H9 (cell line): ENCODE data around the gene ENPP6. TPM values are rescaled to one million over a fixed set of nuclear protein-coding genes. Genes with fewer than 3 reads are reported as not detected.

Experiments
- DNase-seq: peaks from one replicate; pipeline ENCODE4 v3.0.0-alpha.2; 2017
- H2AFZ ChIP-seq: one replicate; pipeline ENCODE4 v1.6.1; 2013; ENCODE audit warnings: mild to moderate bottlenecking, low read length, control low read depth, moderate library complexity
- H2AK5ac ChIP-seq: 2 replicates; pipeline ENCODE4 v1.6.1; 2013; ENCODE audit warnings: low read length, control low read depth, mixed read lengths; ENCODE audit not compliant: insufficient read length
- H2BK120ac ChIP-seq: one replicate; pipeline ENCODE4 v1.6.1; 2013; ENCODE audit warnings: low read depth, mild to moderate bottlenecking, low read length, control low read depth, inconsistent platforms; ENCODE audit not compliant: poor library complexity, severe bottlenecking
- H2BK12ac ChIP-seq: 2 replicates; pipeline ENCODE4 v1.6.1; 2013; ENCODE audit warnings: low read length, control low read depth, mixed read lengths, low read depth; ENCODE audit not compliant: insufficient read length
- H2BK15ac ChIP-seq: 2 replicates; pipeline ENCODE4 v1.6.1; 2013; ENCODE audit warnings: low read depth, low read length, control low read depth
- H2BK20ac ChIP-seq: one replicate; pipeline ENCODE4 v1.6.1; 2013; ENCODE audit warnings: low read depth, mild to moderate bottlenecking, low read length, control low read depth, inconsistent platforms; ENCODE audit not compliant: poor library complexity, severe bottlenecking
- H2BK5ac ChIP-seq: 2 replicates; pipeline ENCODE4 v1.6.1; 2013; ENCODE audit warnings: low read length, control low read depth, mixed read lengths; ENCODE audit not compliant: insufficient read length
- H3K14ac ChIP-seq: 2 replicates; pipeline ENCODE4 v1.6.1; 2013; ENCODE audit warnings: low read length, control low read depth; ENCODE audit not compliant: insufficient read depth
- H3K18ac ChIP-seq: 2 replicates; pipeline ENCODE4 v1.6.1; 2013; ENCODE audit warnings: low read depth, mild to moderate bottlenecking, mixed read lengths, low read length, control low read depth; ENCODE audit not compliant: insufficient read length
- H3K23ac ChIP-seq: 2 replicates; pipeline ENCODE4 v1.6.1; 2013; ENCODE audit warnings: low read length, control low read depth, mixed read lengths, low read depth; ENCODE audit not compliant: insufficient read length
- H3K23me2 ChIP-seq: 2 replicates; pipeline ENCODE4 v1.6.1; 2013; ENCODE audit warnings: low read depth, mild to moderate bottlenecking, mixed read lengths, low read length, control low read depth; ENCODE audit not compliant: insufficient read length, poor library complexity, severe bottlenecking
- H3K27ac ChIP-seq: 2 replicates; pipeline ENCODE4 v1.5.1; 2013; ENCODE audit warnings: low read length, control low read depth, mixed read lengths, low read depth; ENCODE audit not compliant: insufficient read length
- H3K27me3 ChIP-seq: 2 replicates; pipeline ENCODE4 v1.6.1; 2013; ENCODE audit warnings: low read length, control low read depth, inconsistent platforms; ENCODE audit not compliant: insufficient read depth
- H3K4ac ChIP-seq: 2 replicates; pipeline ENCODE4 v1.6.1; 2013; ENCODE audit warnings: low read depth, mild to moderate bottlenecking, control low read depth, inconsistent platforms, low read length, moderate library complexity
- H3K4me1 ChIP-seq: 2 replicates; pipeline ENCODE4 v1.6.1; 2013; ENCODE audit warnings: low read length, control low read depth, inconsistent platforms; ENCODE audit not compliant: insufficient read depth
- H3K4me2 ChIP-seq: 2 replicates; pipeline ENCODE4 v1.6.1; 2013; ENCODE audit warnings: low read length, control low read depth, mixed read lengths; ENCODE audit not compliant: insufficient read length, insufficient read depth
- H3K56ac ChIP-seq: 2 replicates; pipeline ENCODE4 v1.6.1; 2013; ENCODE audit warnings: low read depth, mild to moderate bottlenecking, mixed read lengths, low read length, control low read depth; ENCODE audit not compliant: insufficient read length
- H3K79me1 ChIP-seq: 2 replicates; pipeline ENCODE4 v1.6.1; 2013; ENCODE audit warnings: low read depth, mild to moderate bottlenecking, moderate library complexity, low read length, control low read depth, inconsistent platforms; ENCODE audit not compliant: insufficient read depth, poor library complexity, severe bottlenecking
- H3K79me2 ChIP-seq: 2 replicates; pipeline ENCODE4 v1.6.1; 2013; ENCODE audit warnings: low read length, control low read depth, inconsistent platforms; ENCODE audit not compliant: insufficient read depth
- H3K9ac ChIP-seq: 2 replicates; pipeline ENCODE4 v1.6.1; 2013; ENCODE audit warnings: low read length, control low read depth, mixed read lengths; ENCODE audit not compliant: insufficient read length; ENCODE audit errors: extremely low read depth
- H3K9me3 ChIP-seq: one replicate; pipeline ENCODE4 v1.6.1; 2013; ENCODE audit warnings: low read depth, low read length, inconsistent platforms; ENCODE audit not compliant: control insufficient read depth
- H3T11ph ChIP-seq: one replicate; pipeline ENCODE4 v1.6.1; 2013; ENCODE audit warnings: mild to moderate bottlenecking, low read length, control low read depth, inconsistent platforms
- H4K20me1 ChIP-seq: one replicate; pipeline ENCODE4 v1.6.1; 2013; ENCODE audit not compliant: control insufficient read depth, insufficient read length, insufficient read depth
- H4K5ac ChIP-seq: 2 replicates; pipeline ENCODE4 v1.6.1; 2013; ENCODE audit warnings: low read depth, mild to moderate bottlenecking, mixed read lengths, low read length, control low read depth; ENCODE audit not compliant: insufficient read length
- H4K8ac ChIP-seq: replicated peaks from 2 replicates; pipeline ENCODE4 v1.6.1; 2013; ENCODE audit warnings: low read length, control low read depth, mixed read lengths, low read depth; ENCODE audit not compliant: insufficient read length
- H4K91ac ChIP-seq: 2 replicates; pipeline ENCODE4 v1.6.1; 2013; ENCODE audit warnings: low read depth, mild to moderate bottlenecking, moderate library complexity, mixed read lengths, low read length, control low read depth; ENCODE audit not compliant: insufficient read length
- H3K27ac Mint-ChIP-seq, 3 experiments: 2 replicates in 2 of 3; 3 replicates in 1 of 3; pipeline ENCODE4 v1.8.0; 2020 to 2021; ENCODE audit warnings: mixed read lengths in 3 of 3, mild to moderate bottlenecking in 1 of 3, moderate library complexity in 1 of 3
- H3K27me3 Mint-ChIP-seq: 2 replicates; pipeline ENCODE4 v1.8.0; 2021; ENCODE audit warnings: low read depth, mild to moderate bottlenecking, moderate library complexity, mixed read lengths
- H3K36me3 Mint-ChIP-seq, 3 experiments: 2 replicates in 2 of 3; 3 replicates in 1 of 3; pipeline ENCODE4 v1.8.0; 2020 to 2021; ENCODE audit warnings: low read depth in 3 of 3, mixed read lengths in 3 of 3; ENCODE audit not compliant: insufficient read depth in 1 of 3
- H3K4me1 Mint-ChIP-seq, 2 experiments: 2 replicates each; pipeline ENCODE4 v1.8.0; 2020; ENCODE audit warnings: mixed read lengths in 2 of 2
- H3K4me3 Mint-ChIP-seq, 2 experiments: 2 replicates in 1 of 2; 3 replicates in 1 of 2; pipeline ENCODE4 v1.8.0; 2020 to 2021; ENCODE audit warnings: mild to moderate bottlenecking in 2 of 2, mixed read lengths in 2 of 2, moderate library complexity in 1 of 2
- H3K9me3 Mint-ChIP-seq, 2 experiments: 2 replicates in 1 of 2; 3 replicates in 1 of 2; pipeline ENCODE4 v1.8.0; 2020; ENCODE audit warnings: mild to moderate bottlenecking in 2 of 2, mixed read lengths in 2 of 2, moderate library complexity in 1 of 2
- CTCF ChIP-seq: fragments of 200-600 bp; sonication (generic); conservative IDR thresholded peaks from 3 replicates; pipeline ENCODE4 v1.8.0; 2021; ENCODE audit warnings: antibody characterized with exemption, mild to moderate bottlenecking
- WGBS: extraction: QIAGEN DNeasy Blood & Tissue Kit; methylation state at CpG from one replicate; pipeline ENCODE4 v1.1.7; 2013; ENCODE audit warnings: missing lambda C conversion rate, low lambda C conversion rate, mixed read lengths; ENCODE audit not compliant: insufficient read length; ENCODE audit errors: extremely low coverage; 5-methylcytosine and 5-hydroxymethylcytosine counted together
- total RNA-seq: library from RNA; stranded (reverse); gene quantifications from 2 replicates; pipeline ENCODE4 v1.2.1, GENCODE V29; 2021

ENPP6 gene
- total RNA-seq, 1 experiment from 2014 or later: not detected

- no peak overlapping the region for H3K27ac Mint-ChIP-seq
- H3K79me1 ChIP-seq: no peaks in the 10 kb centered on the region
- H2BK15ac ChIP-seq: no peak overlapping the region
- TF ChIP-seq CTCF: no peak
- no peaks in the 10 kb centered on the region for H3K4me1 ChIP-seq
- H2AK5ac ChIP-seq: no peak overlapping the region
- H3K27ac ChIP-seq: no peak overlapping the region
- H2BK20ac ChIP-seq: no peak overlapping the region
- no peak overlapping the region for H3K4ac ChIP-seq
- no peak overlapping the region for H2BK5ac ChIP-seq
- no peaks in the 10 kb centered on the region for H4K20me1 ChIP-seq
- H3K4me1 Mint-ChIP-seq: peaks cover 0 to 2% of the 10 kb centered on the region in 2 experiments; a peak in 1 of 4 replicates
- no peak for DNase-seq
- H3K18ac ChIP-seq: no peak overlapping the region
- no peak overlapping the region for H2AFZ ChIP-seq
- H3K79me2 ChIP-seq: no peaks in the 10 kb centered on the region
- peaks cover 8% of the 10 kb centered on the region for H3K27me3 Mint-ChIP-seq
- H2BK12ac ChIP-seq: no peak overlapping the region
- H4K8ac ChIP-seq: no peak overlapping the region
- no peak overlapping the region for H3K4me3 Mint-ChIP-seq
- H3K9ac ChIP-seq: no peak overlapping the region
- no peak overlapping the region for H3K4me2 ChIP-seq
- no peak overlapping the region for H3T11ph ChIP-seq
- H4K5ac ChIP-seq: no peak overlapping the region
- peaks cover 0 to 8% (median 0%) of the 10 kb centered on the region in 3 experiments; a peak in 1 of 7 replicates for H3K36me3 Mint-ChIP-seq
- H3K56ac ChIP-seq: no peak overlapping the region
- no peaks in the 10 kb centered on the region for H3K23me2 ChIP-seq
- no peak overlapping the region for H2BK120ac ChIP-seq
- WGBS: no CpG with 5 or more reads among the region's 4 CpGs
- H3K23ac ChIP-seq: no peak overlapping the region
- H3K9me3 ChIP-seq: no peaks in the 10 kb centered on the region
- H3K9me3 Mint-ChIP-seq: peaks cover 11 to 13% of the 10 kb centered on the region in 2 experiments; a peak in 4 of 5 replicates
- H3K14ac ChIP-seq: no peak overlapping the region
- H3K27me3 ChIP-seq: no peaks in the 10 kb centered on the region
- H4K91ac ChIP-seq: no peak overlapping the region
Measured at GRCh38 chr4:184126800-184127199, 90.9 kb downstream of the ENPP6 start.
